SU-DHL-6 (cell line): ENCODE data around the gene FLT1.

ENCODE experiments used
- H2AFZ ChIP-seq: fragments of 200-600 bp; sonication (generic); 2 replicates; pipeline ENCODE4 v1.6.1; 2014; ENCODE audit warnings: low read depth, mild to moderate bottlenecking, moderate library complexity, mixed read lengths, antibody characterized with exemption, low read length; ENCODE audit not compliant: severe bottlenecking
- H3F3A ChIP-seq: fragments of 200-600 bp; shearing (Covaris generic); 2 replicates; pipeline ENCODE4 v1.6.0; 2016; ENCODE audit warnings: antibody characterized with exemption, mild to moderate bottlenecking; ENCODE audit not compliant: insufficient read depth
- H3K27ac ChIP-seq: fragments of 200-600 bp; sonication (generic); 2 replicates; pipeline ENCODE4 v1.5.1; 2016; ENCODE audit warnings: low read depth, mild to moderate bottlenecking, low read length, moderate library complexity, mixed read lengths
- H3K27me3 ChIP-seq: fragments of 200-600 bp; sonication (generic), shearing (Covaris generic); 2 replicates; pipeline ENCODE4 v1.6.0; 2014; ENCODE audit warnings: mild to moderate bottlenecking, low read length
- H3K36me3 ChIP-seq: fragments of 200-600 bp; sonication (generic); 2 replicates; pipeline ENCODE4 v1.6.1; 2014; ENCODE audit warnings: mild to moderate bottlenecking, low read length, mixed read lengths
- H3K4me2 ChIP-seq: fragments of 300-600, 200-600 bp; shearing (Covaris generic), sonication (generic); 2 replicates; pipeline ENCODE4 v1.6.0; 2014; ENCODE audit warnings: low read length, low read depth, mild to moderate bottlenecking; ENCODE audit not compliant: poor library complexity, severe bottlenecking
- H3K4me3 ChIP-seq: fragments of 200-600 bp; sonication (generic); 2 replicates; pipeline ENCODE4 v1.5.1; 2014; ENCODE audit warnings: antibody characterized with exemption, low read length, mild to moderate bottlenecking, mixed read lengths; ENCODE audit not compliant: insufficient read depth, poor library complexity, severe bottlenecking
- H3K79me2 ChIP-seq: fragments of 200-600 bp; sonication (generic); 2 replicates; pipeline ENCODE4 v1.6.1; 2014; ENCODE audit warnings: mild to moderate bottlenecking, low read length, moderate library complexity; ENCODE audit not compliant: insufficient read depth
- H3K9ac ChIP-seq: fragments of 200-600 bp; sonication (generic); 2 replicates; pipeline ENCODE4 v1.7.0; 2014; ENCODE audit warnings: mild to moderate bottlenecking, low read length
- H3K9me2 ChIP-seq: fragments of 200-600 bp; sonication (generic); replicated peaks from 2 replicates; pipeline ENCODE4 v1.6.1; 2014; ENCODE audit warnings: low read length; ENCODE audit not compliant: insufficient read depth
- H3K9me3 ChIP-seq: fragments of 200-600 bp; sonication (generic); 2 replicates; pipeline ENCODE4 v1.6.1; 2014; ENCODE audit warnings: low read length, mixed read lengths; ENCODE audit not compliant: insufficient read depth
- H4K20me1 ChIP-seq: fragments of 200-600 bp; sonication (generic); 2 replicates; pipeline ENCODE4 v1.6.1; 2014; ENCODE audit warnings: low read depth, mild to moderate bottlenecking, antibody characterized with exemption, low read length, moderate library complexity, mixed read lengths
- EZH2phosphoT487 ChIP-seq: fragments of 200-600 bp; sonication (generic), shearing (Covaris generic); conservative IDR thresholded peaks from 2 replicates; pipeline ENCODE4 v1.6.1; 2018; ENCODE audit warnings: mild to moderate bottlenecking, antibody characterized with exemption, low read length, moderate library complexity, mixed read lengths
- TF ChIP-seq, protein P1 (sequence below): fragments of 200-600 bp; sonication (generic); IDR thresholded peaks from one replicate; pipeline ENCODE4 v1.5.1; 2017; ENCODE audit warnings: antibody characterized with exemption, mild to moderate bottlenecking, low read length, moderate library complexity; ENCODE audit not compliant: insufficient read depth, poor library complexity, severe bottlenecking

FLT1 gene

DNA sequence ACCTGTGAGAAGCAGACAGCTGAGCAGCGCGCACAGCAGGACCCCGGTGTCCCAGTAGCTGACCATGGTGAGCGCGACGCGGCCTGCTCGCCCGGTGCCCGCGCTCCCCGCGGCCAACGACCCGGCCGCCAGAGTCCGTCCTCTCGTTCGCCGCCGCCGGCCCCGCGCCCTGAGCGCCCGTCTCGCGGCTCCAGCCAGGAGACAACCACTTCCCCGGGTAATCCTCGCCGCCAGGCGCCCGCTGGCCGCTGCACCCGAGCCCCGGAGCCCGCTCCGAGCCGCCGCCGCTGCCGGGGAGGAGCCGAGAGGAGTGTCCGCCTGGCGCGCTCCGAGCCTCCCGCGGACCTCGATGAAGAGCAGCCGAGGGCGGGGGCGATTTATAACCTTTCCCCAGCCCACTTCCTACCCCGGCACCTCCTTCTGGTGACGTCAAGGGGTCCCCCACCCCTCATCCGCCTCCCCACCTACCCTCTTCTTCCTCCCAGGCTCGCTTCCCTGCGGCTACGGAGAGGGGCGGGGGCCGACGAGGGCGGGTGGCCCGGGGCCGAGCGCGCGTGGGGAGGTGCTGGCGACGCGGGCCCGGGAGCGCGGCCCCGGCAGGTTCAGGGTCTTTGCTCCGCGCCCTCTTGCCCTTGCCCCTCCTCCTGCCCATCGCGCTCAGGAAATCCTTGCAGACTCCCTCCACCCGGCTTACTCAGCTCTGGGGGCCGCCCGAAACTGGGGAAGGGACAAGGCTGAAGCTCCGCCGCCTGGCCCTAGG lies at the start of gene FLT1:
TSS of gene FLT1 (minus strand) at position 351 of the 760 bp plus-strand sequence. CDS start at position 66, 285 bp downstream.
- 0 out of 2 replicates have a peak, but pooled peaks cover 3% of the 10 kb centered on the region for H4K20me1 ChIP-seq
- no peak within 1 kb of the TSS for H3K4me2 ChIP-seq
- no peaks in the 10 kb centered on the region for H3K79me2 ChIP-seq
- no peak within 1 kb of the TSS for H2AFZ ChIP-seq
- no peak within 1 kb of the TSS for H3K9ac ChIP-seq
- no peaks in the 10 kb centered on the region for H3K9me3 ChIP-seq
- H3K27me3 ChIP-seq, result peaks cover 4% of the 10 kb centered on the region; the same call in 1 of the 2 replicates
- no peak within 1 kb of the TSS for H3K4me3 ChIP-seq
- H3K27ac ChIP-seq, result no peak within 1 kb of the TSS
- no peaks in the 10 kb centered on the region for H3F3A ChIP-seq
- no peaks in the 10 kb centered on the region for H3K9me2 ChIP-seq
- TF ChIP-seq, protein P1, sequence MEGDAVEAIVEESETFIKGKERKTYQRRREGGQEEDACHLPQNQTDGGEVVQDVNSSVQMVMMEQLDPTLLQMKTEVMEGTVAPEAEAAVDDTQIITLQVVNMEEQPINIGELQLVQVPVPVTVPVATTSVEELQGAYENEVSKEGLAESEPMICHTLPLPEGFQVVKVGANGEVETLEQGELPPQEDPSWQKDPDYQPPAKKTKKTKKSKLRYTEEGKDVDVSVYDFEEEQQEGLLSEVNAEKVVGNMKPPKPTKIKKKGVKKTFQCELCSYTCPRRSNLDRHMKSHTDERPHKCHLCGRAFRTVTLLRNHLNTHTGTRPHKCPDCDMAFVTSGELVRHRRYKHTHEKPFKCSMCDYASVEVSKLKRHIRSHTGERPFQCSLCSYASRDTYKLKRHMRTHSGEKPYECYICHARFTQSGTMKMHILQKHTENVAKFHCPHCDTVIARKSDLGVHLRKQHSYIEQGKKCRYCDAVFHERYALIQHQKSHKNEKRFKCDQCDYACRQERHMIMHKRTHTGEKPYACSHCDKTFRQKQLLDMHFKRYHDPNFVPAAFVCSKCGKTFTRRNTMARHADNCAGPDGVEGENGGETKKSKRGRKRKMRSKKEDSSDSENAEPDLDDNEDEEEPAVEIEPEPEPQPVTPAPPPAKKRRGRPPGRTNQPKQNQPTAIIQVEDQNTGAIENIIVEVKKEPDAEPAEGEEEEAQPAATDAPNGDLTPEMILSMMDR, result no peak
- H3K36me3 ChIP-seq, result no peaks in the 10 kb centered on the region

DNA sequence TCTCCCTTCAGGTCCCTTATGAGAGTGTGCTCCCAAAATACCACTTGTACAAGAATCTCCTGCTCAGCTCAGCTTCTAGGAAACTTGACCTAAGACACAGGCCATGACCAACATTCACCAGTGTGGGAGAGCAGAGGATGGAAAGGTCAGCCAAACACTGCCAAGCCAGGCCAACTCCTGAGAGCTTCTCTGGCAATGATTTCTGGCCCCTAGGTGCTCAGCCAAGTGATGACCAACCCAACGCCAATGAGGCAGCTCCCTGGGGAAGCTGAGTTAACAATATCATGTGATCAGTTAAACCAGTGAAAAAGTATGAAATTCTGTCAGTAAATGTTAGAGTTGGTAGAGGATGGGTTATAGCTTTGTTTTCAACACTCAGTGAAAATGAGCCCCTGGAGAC lies 49.1 kb upstream of the FLT1 start:
- 0 out of 2 replicates have a peak, but pooled peaks cover 6% of the 10 kb centered on the region for H3K27me3 ChIP-seq
- H3K4me2 ChIP-seq, result no peak overlapping the region
- H2AFZ ChIP-seq, result no peak overlapping the region
- H3K27ac ChIP-seq, result no peak overlapping the region
- H3K36me3 ChIP-seq, result no peaks in the 10 kb centered on the region
- H3K79me2 ChIP-seq, result no peaks in the 10 kb centered on the region
- H3K9me3 ChIP-seq, result no peaks in the 10 kb centered on the region
- TF ChIP-seq, protein P1, result no peak
- TF ChIP-seq EZH2phosphoT487, result no peak
- H3F3A ChIP-seq, result no peaks in the 10 kb centered on the region
- H4K20me1 ChIP-seq, result no peaks in the 10 kb centered on the region
- H3K9ac ChIP-seq, result no peak overlapping the region
- no peaks in the 10 kb centered on the region for H3K9me2 ChIP-seq
- H3K4me3 ChIP-seq, result no peak overlapping the region

DNA sequence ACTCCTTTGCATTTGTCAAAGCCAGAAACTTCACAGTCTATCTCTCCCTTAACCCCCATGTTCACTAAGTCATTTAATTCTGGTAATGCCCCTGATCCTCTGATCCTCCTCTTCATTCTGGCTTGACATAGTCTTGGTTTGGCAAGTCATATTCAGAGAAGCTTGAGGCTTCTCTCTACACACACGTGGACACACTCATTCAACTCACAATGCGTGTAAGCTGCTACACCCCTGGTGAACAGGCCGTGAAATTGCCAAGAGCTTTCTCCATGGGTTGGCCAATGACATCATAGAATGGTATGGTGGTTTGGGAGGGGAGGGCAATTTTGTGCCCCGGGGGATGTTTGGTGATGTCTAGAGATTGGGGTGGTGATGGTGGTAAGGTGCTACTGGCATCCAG lies 47.9 kb upstream of the FLT1 start:
- Histone ChIP-seq H3K36me3 (no peaks in the 10 kb centered on the region), H3K4me2 (no peak overlapping the region), H3K4me3 (no peak overlapping the region), H3F3A (no peaks in the 10 kb centered on the region), H3K27me3 (0 out of 2 replicates have a peak, but pooled peaks cover 6% of the 10 kb centered on the region), H3K9ac (no peak overlapping the region), H3K9me2 (no peaks in the 10 kb centered on the region), H4K20me1 (no peaks in the 10 kb centered on the region), H3K79me2 (no peaks in the 10 kb centered on the region), H2AFZ (no peak overlapping the region), H3K9me3 (no peaks in the 10 kb centered on the region), H3K27ac (no peak overlapping the region)
- TF ChIP-seq, protein P1, result no peak
- TF ChIP-seq EZH2phosphoT487, result no peak
